Chondrocyte (in vitro differentiated cells): ENCODE data around the gene SLC6A5. TPM values are rescaled to one million over a fixed set of nuclear protein-coding genes. Genes with fewer than 3 reads are reported as not detected.

Experiments used
- DNase-seq: peaks from one replicate; pipeline ENCODE4 v3.0.0; 2021; ENCODE audit warnings: mixed read lengths, low spot score
- H3K27ac Mint-ChIP-seq: one replicate; pipeline ENCODE4 v1.8.0; 2021; ENCODE audit warnings: mild to moderate bottlenecking, moderate library complexity, mixed read lengths; ENCODE audit not compliant: unreplicated experiment
- H3K27me3 Mint-ChIP-seq: 2 replicates; pipeline ENCODE4 v1.8.0; 2021; ENCODE audit warnings: low read depth, mixed read lengths
- H3K36me3 Mint-ChIP-seq: 2 replicates; pipeline ENCODE4 v1.8.0; 2021; ENCODE audit warnings: low read depth, mixed read lengths
- H3K4me1 Mint-ChIP-seq: 2 replicates; pipeline ENCODE4 v1.8.0; 2021; ENCODE audit warnings: low read depth, mild to moderate bottlenecking, mixed read lengths
- H3K4me3 Mint-ChIP-seq: one replicate; pipeline ENCODE4 v1.8.0; 2021; ENCODE audit warnings: mild to moderate bottlenecking, moderate library complexity, mixed read lengths; ENCODE audit not compliant: unreplicated experiment
- H3K9me3 Mint-ChIP-seq: 2 replicates; pipeline ENCODE4 v1.8.0; 2021; ENCODE audit warnings: low read depth, mixed read lengths
- CTCF ChIP-seq: fragments of 200-600 bp; sonication (generic); IDR thresholded peaks from 2 replicates; pipeline ENCODE4 v1.5.0; 2021; ENCODE audit warnings: antibody characterized with exemption, mild to moderate bottlenecking, moderate library complexity
- total RNA-seq: library from RNA; stranded (reverse); gene quantifications from 3 replicates; pipeline ENCODE4 v1.2.1, GENCODE V29; 2021

SLC6A5 gene
- total RNA-seq, 1 donor from 2014 or later = not detected

GRCh38 chr11:20640401-20640800 is 41.0 kb downstream of the SLC6A5 start:
- Mint-ChIP-seq H3K27me3 (peaks cover 17% of the 10 kb centered on the region), H3K9me3 (no peaks in the 10 kb centered on the region), H3K4me3 (no peak overlapping the region), H3K27ac (no peak overlapping the region), H3K4me1 (no peaks in the 10 kb centered on the region), H3K36me3 (no peaks in the 10 kb centered on the region)
- no peak for TF ChIP-seq CTCF
- no peak for DNase-seq

GRCh38 chr11:20644360-20644759 is 45.0 kb downstream of the SLC6A5 start:
- Mint-ChIP-seq H3K36me3 (no peaks in the 10 kb centered on the region), H3K27ac (no peak overlapping the region), H3K9me3 (no peaks in the 10 kb centered on the region), H3K4me3 (no peak overlapping the region), H3K4me1 (no peaks in the 10 kb centered on the region), H3K27me3 (peaks cover 19% of the 10 kb centered on the region)
- DNase-seq = no peak
- TF ChIP-seq CTCF = no peak

- TF ChIP-seq CTCF = peak; percentile 93
- Mint-ChIP-seq H3K4me1 (no peaks in the 10 kb centered on the region), H3K9me3 (no peaks in the 10 kb centered on the region), H3K36me3 (no peaks in the 10 kb centered on the region), H3K27ac (no peak overlapping the region), H3K4me3 (no peak overlapping the region), H3K27me3 (peaks cover 23% of the 10 kb centered on the region)
- no peak for DNase-seq
These were observed 48.7 kb downstream of the SLC6A5 start for GRCh38 chr11:20647976-20648565.

GRCh38 chr11:20652150-20652806 is 52.9 kb downstream of the SLC6A5 start:
- H3K9me3 Mint-ChIP-seq = no peaks in the 10 kb centered on the region
- H3K36me3 Mint-ChIP-seq = no peaks in the 10 kb centered on the region
- H3K27me3 Mint-ChIP-seq = peaks cover 51% of the 10 kb centered on the region
- no peak for TF ChIP-seq CTCF
- H3K4me1 Mint-ChIP-seq = no peaks in the 10 kb centered on the region
- H3K4me3 Mint-ChIP-seq = no peak overlapping the region
- H3K27ac Mint-ChIP-seq = no peak overlapping the region
- no peak for DNase-seq

- Mint-ChIP-seq H3K4me1 (no peaks in the 10 kb centered on the region), H3K27me3 (peaks cover 57% of the 10 kb centered on the region), H3K9me3 (no peaks in the 10 kb centered on the region), H3K4me3 (no peak overlapping the region), H3K36me3 (no peaks in the 10 kb centered on the region), H3K27ac (no peak overlapping the region)
- no peak for DNase-seq
- TF ChIP-seq CTCF = no peak
These were observed 54.6 kb downstream of the SLC6A5 start for GRCh38 chr11:20654038-20654437.
